K562 (cell line): ENCODE measurements around the gene PEX3. TPM values are rescaled to one million over a fixed set of nuclear protein-coding genes. Genes with fewer than 3 reads are reported as not detected.

Source experiments
- ZNF318 ChIP-seq, 2 experiments: fragments of 450-650 bp; IDR thresholded peaks; 2 replicates each; pipeline ENCODE4 v1.6.1; 2016; ENCODE audit warnings: mild to moderate bottlenecking in 2 of 2, borderline replicate concordance in 1 of 2, low read depth in 1 of 2, moderate library complexity in 1 of 2
- polyA plus RNA-seq, 8 experiments: library from polyadenylated mRNA; depleted of rRNA in 4 of 8; stranded (reverse) in 5 of 8; unstranded in 3 of 8; fragments of >200 nt; fragmentation: Nextera tagmentation in 2 of 8; fragmentation: Illumina TruSeq in 1 of 8; extraction: Ambion mirVana in 2 of 8; extraction: Trizol in 1 of 8; gene quantifications; 2 replicates each; pipeline versions ENCODE4 v1.2.1 to v1.2.3, GENCODE V29; 2011 to 2014; ENCODE audit warnings: inconsistent platforms in 1 of 8, missing spikeins in 1 of 8
- total RNA-seq, 7 experiments: library from RNA; depleted of rRNA in 6 of 7; stranded (reverse); fragments of >200 nt in 6 of 7; fragmentation: Illumina TruSeq in 2 of 7; extraction: Trizol in 2 of 7; gene quantifications; 2 replicates each; pipeline versions ENCODE4 v1.2.1 to v1.2.3, GENCODE V29; 2011 to 2021; ENCODE audit warnings: low replicate concordance in 1 of 7

PEX3 gene
- total and polyA plus RNA-seq, 9 of the 15 experiments (the other 6 are each of a cell fraction or from before 2014, with no cell fraction given), result 17.3 to 69.6 (median 32.7) TPM

GRCh38 chr6:143476545-143476944, 25.9 kb downstream of the PEX3 start (continued):
- no peak for TF ChIP-seq ZNF318 (IDR thresholded peaks at IDR 0.05; ENCODE audit: borderline replicate concordance in 1 of 2, low read depth in 1 of 2)
